ENCODE data around the gene CDK2. TPM values are rescaled to one million over a fixed set of nuclear protein-coding genes. Genes with fewer than 3 reads are reported as not detected.

Gene CDK2
- polyA plus RNA-seq, 4 donors, result 7.6 to 69.3 (median 15.3) TPM

DNA sequence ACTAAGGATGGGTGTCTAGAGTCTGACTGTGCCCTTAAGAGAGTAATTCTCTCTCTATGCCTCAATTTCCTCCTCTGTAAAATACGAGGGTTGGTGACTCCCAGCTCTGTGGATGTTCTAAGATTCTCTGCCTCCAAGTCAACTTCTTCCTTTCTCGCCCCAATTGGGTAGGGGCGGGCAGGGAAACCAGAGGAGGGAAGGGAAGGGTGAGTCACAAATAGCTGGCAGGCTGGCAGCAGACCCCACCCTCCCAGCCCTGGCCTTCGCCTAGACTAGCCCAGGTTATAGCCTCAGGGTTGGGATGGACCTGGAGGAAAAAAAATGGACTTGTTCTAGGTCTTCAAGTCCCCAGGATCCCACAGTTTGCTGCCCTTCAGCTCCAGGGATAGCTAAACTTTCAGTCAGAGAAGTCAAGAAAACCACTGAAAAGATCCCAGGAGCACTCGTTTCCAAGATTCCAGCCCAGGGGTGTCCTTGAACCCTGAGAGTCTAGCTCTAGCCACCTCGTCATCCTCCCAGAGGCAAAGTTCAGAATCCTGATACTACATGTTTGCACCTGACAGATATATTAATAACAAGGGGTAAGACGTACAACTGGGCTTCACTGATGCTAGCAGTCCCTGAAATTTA lies 33.3 kb upstream of the CDK2 start:
- Histone ChIP-seq H3K9me3 (ENCODE audit: control insufficient read depth in 2 of 2, insufficient read depth in 1 of 2, low read depth in 1 of 2, low read length in 1 of 2) (no peaks in the 10 kb centered on the region), H3K4me1 (ENCODE audit: control insufficient read depth in 3 of 3, insufficient read depth in 2 of 3, low read depth in 1 of 3, low read length in 2 of 3) (peaks cover 12 to 50% (median 14%) of the 10 kb centered on the region in 3 donors), H3K4me3 (ENCODE audit: low read depth in 1 of 3, low read length in 3 of 3) (peak overlapping the region in 2 of 3 donors; percentile 27 to 91), H3K27ac (ENCODE audit: low read depth in 1 of 3, low read length in 2 of 3) (peak overlapping the region in 2 of 3 donors; percentile 58 to 98), H3K36me3 (ENCODE audit: control insufficient read depth in 3 of 3, insufficient read depth in 2 of 3, low read depth in 1 of 3, low read length in 3 of 3) (peaks cover under 1 to 4% (median 2%) of the 10 kb centered on the region in 3 donors), H3K27me3 (ENCODE audit: control insufficient read depth in 3 of 3, insufficient read depth in 3 of 3, low read length in 3 of 3) (peaks cover 0 to 21% (median 0%) of the 10 kb centered on the region in 3 donors)
- WGBS, 3 donors, result 15 to 49% (median 33%) methylated on average over 7 of the region's 7 CpGs
- FAIRE-seq (no peak), DNase-seq (peak; percentile 25 to 91)

DNA sequence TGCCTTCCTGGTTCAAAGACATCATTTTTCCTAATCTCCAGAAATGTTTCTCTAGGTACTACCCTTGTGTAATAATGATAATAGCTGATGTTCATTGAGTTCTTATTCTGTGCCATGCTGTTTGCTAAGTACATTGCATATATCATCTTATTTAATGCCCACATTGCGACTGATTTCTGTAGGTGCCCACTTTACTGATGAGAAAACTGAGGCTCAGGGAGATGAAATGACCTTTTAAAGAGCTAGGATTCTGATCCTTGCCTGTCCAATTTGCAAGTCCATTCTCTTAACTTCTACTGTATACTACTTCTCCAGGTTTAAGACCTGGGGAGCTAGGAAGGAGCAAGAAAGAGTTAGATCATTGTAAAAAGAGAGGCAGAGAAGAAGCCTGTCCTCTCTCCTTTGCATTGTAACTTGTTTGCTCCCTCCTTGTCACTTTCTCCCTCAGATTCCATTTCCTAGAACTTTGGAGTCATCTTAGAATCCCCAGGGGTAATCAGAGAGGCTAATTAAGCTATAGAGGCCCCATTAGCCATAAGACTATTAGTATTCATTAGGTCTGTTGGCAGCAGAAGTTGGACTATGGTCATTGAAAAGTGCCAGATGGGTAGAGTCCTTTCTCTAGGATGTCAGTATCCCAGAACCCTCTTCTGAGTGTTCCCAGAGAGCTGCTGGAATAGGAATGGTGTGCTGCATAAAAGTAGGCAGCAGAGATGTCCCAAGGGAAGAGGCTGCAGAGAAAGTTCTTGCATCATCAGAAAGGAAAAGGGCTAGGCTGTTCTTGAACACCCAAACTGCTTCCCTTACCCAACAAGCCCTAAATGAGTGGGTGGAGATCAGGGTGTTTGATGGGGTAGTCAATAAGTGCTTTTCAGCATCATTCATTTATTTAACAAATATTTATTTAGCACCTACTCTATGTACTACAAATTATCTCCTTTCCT lies 32.6 kb upstream of the CDK2 start:
- peak overlapping the region in 2 of 3 donors; percentile 58 to 98 for H3K27ac ChIP-seq (ENCODE audit: low read depth in 1 of 3, low read length in 2 of 3)
- 79 to 94% (median 88%) methylated on average over 1 of the region's 1 CpG for WGBS, 3 donors
- H3K4me3 ChIP-seq (ENCODE audit: low read depth in 1 of 3, low read length in 3 of 3), result peak overlapping the region in 1 of 3 donors; percentile 91
- FAIRE-seq, result no peak
- peaks cover 4 to 11% (median 5%) of the 10 kb centered on the region in 3 donors for H3K36me3 ChIP-seq (ENCODE audit: control insufficient read depth in 3 of 3, insufficient read depth in 2 of 3, low read depth in 1 of 3, low read length in 3 of 3)
- H3K9me3 ChIP-seq (ENCODE audit: control insufficient read depth in 2 of 2, insufficient read depth in 1 of 2, low read depth in 1 of 2, low read length in 1 of 2), result no peaks in the 10 kb centered on the region
- H3K27me3 ChIP-seq (ENCODE audit: control insufficient read depth in 3 of 3, insufficient read depth in 3 of 3, low read length in 3 of 3), result peaks cover 0 to 21% (median 0%) of the 10 kb centered on the region in 3 donors
- DNase-seq, result peak; percentile 53 to 88
- H3K4me1 ChIP-seq (ENCODE audit: control insufficient read depth in 3 of 3, insufficient read depth in 2 of 3, low read depth in 1 of 3, low read length in 2 of 3), result peaks cover 12 to 45% (median 14%) of the 10 kb centered on the region in 3 donors

DNA sequence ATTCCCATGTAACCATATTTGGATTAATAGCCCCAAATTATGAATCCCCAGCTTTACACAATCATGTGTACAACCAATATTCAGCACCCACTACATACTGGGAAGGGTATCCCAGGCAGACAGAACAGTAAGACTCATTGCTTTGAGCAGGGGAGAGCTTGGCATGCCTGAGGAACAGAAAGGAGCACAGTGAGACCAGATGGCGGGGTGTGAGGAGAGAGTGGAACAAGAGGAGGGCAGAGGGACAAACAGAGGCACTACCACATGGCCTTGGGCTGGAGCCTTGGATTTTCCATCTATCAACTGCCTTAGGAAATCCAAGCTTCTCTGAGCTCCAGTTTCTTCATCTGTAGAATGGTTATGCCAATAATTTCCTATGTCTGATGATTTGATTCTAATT lies 31.9 kb upstream of the CDK2 start:
- FAIRE-seq, result no peak
- Histone ChIP-seq H3K36me3 (ENCODE audit: control insufficient read depth in 3 of 3, insufficient read depth in 2 of 3, low read depth in 1 of 3, low read length in 3 of 3) (peaks cover 4 to 14% (median 9%) of the 10 kb centered on the region in 3 donors), H3K4me3 (ENCODE audit: low read depth in 1 of 3, low read length in 3 of 3) (no peak overlapping the region), H3K9me3 (ENCODE audit: control insufficient read depth in 2 of 2, insufficient read depth in 1 of 2, low read depth in 1 of 2, low read length in 1 of 2) (no peaks in the 10 kb centered on the region), H3K27ac (ENCODE audit: low read depth in 1 of 3, low read length in 2 of 3) (no peak overlapping the region), H3K27me3 (ENCODE audit: control insufficient read depth in 3 of 3, insufficient read depth in 3 of 3, low read length in 3 of 3) (peaks cover 0 to 21% (median 0%) of the 10 kb centered on the region in 3 donors), H3K4me1 (ENCODE audit: control insufficient read depth in 3 of 3, insufficient read depth in 2 of 3, low read depth in 1 of 3, low read length in 2 of 3) (peaks cover 8 to 38% (median 14%) of the 10 kb centered on the region in 3 donors)
- no peak for DNase-seq
- 88 to 100% (median 96%) methylated on average over 1 of the region's 1 CpG for WGBS, 3 donors

DNA sequence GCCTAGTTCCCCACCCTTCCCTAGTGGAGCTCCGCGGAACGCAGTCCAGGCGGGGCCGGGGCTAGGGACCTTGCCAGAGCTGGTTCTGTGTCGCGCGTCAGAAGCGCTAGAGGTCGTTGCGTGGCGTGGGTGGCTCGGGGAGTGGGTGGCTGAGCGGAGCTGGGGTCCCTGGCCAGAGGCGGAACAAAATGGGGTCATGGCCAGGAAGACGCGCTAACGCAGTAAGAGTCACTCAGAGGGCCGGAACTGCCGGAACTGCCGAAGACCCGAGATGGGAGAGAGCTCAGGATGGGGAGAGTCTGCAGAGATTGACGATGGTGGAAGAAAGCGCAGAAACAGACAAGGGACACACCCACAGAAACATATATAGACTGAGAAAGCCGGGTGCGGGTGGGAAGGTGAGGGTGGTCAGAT lies 30.9 kb upstream of the CDK2 start:
- Histone ChIP-seq H3K27me3 (ENCODE audit: control insufficient read depth in 3 of 3, insufficient read depth in 3 of 3, low read length in 3 of 3) (peaks cover 0 to 21% (median 0%) of the 10 kb centered on the region in 3 donors), H3K36me3 (ENCODE audit: control insufficient read depth in 3 of 3, insufficient read depth in 2 of 3, low read depth in 1 of 3, low read length in 3 of 3) (peaks cover 4 to 14% (median 14%) of the 10 kb centered on the region in 3 donors), H3K9me3 (ENCODE audit: control insufficient read depth in 2 of 2, insufficient read depth in 1 of 2, low read depth in 1 of 2, low read length in 1 of 2) (no peaks in the 10 kb centered on the region), H3K4me1 (ENCODE audit: control insufficient read depth in 3 of 3, insufficient read depth in 2 of 3, low read depth in 1 of 3, low read length in 2 of 3) (peaks cover 8 to 37% (median 13%) of the 10 kb centered on the region in 3 donors), H3K27ac (ENCODE audit: low read depth in 1 of 3, low read length in 2 of 3) (peak overlapping the region in 2 of 3 donors; percentile 51 to 67), H3K4me3 (ENCODE audit: low read depth in 1 of 3, low read length in 3 of 3) (peak overlapping the region in 1 of 3 donors; percentile 13)
- no peak for FAIRE-seq
- DNase-seq, result peak in 1 of 2 donors; percentile 31
- WGBS, 3 donors, result 54 to 90% (median 79%) methylated on average over 26 of the region's 26 CpGs

DNA sequence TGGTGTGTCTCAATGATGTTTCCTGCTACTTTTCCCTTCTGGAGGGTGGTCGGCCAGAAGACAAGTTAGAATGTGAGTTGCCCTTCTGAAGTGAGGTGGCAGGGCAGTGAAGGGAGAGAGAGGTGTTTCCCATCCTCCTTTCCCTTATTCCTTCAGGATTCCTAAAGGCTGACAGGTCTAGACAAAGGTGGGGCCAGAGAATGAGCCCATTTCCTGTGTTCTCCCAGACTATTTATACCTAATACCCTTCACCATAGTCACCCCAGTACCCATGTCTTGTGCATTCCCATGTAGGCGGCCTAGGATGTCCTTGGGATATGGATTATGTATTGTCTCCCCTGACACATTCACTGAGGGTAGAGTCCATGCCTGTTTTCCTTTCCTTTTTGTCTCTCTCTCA lies 28.6 kb upstream of the CDK2 start:
- Histone ChIP-seq H3K9me3 (ENCODE audit: control insufficient read depth in 2 of 2, insufficient read depth in 1 of 2, low read depth in 1 of 2, low read length in 1 of 2) (no peaks in the 10 kb centered on the region), H3K27ac (ENCODE audit: low read depth in 1 of 3, low read length in 2 of 3) (peak overlapping the region in 1 of 3 donors; percentile 44), H3K27me3 (ENCODE audit: control insufficient read depth in 3 of 3, insufficient read depth in 3 of 3, low read length in 3 of 3) (peaks cover 0 to 21% (median 0%) of the 10 kb centered on the region in 3 donors), H3K4me3 (ENCODE audit: low read depth in 1 of 3, low read length in 3 of 3) (no peak overlapping the region), H3K36me3 (ENCODE audit: control insufficient read depth in 3 of 3, insufficient read depth in 2 of 3, low read depth in 1 of 3, low read length in 3 of 3) (peaks cover 4 to 22% (median 19%) of the 10 kb centered on the region in 3 donors), H3K4me1 (ENCODE audit: control insufficient read depth in 3 of 3, insufficient read depth in 2 of 3, low read depth in 1 of 3, low read length in 2 of 3) (peaks cover 7 to 22% (median 8%) of the 10 kb centered on the region in 3 donors)
- 85 to 90% (median 87%) methylated on average over 2 of the region's 2 CpGs for WGBS, 3 donors
- no peak for DNase-seq
- FAIRE-seq, result no peak

DNA sequence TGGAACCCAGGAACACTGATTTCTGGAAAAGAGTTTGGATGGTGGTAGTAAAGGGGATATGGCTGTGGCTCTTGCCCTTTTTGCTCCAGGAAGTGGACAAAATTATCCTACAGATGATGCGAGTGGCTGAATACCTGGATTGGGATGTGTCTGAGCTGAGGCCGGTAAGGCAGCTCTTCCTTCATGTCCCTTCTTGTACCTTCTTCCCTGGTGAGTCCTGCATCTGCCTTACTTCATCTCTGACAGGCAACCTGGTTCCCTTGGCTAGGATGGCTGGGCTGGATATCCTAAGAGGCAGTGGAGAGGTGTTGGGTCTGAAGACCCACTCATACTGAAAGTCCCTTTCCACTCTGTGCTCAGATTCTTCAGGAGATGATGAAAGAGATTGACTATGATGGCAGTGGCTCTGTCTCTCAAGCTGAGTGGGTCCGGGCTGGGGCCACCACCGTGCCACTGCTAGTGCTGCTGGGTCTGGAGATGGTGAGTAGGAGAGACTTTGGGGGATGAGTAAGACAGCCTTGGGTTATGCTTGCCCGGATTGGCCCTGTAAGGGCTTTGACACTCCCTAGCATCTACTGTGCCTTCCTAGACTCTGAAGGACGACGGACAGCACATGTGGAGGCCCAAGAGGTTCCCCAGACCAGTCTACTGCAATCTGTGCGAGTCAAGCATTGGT lies 27.7 kb upstream of the CDK2 start:
- Histone ChIP-seq H3K4me1 (ENCODE audit: control insufficient read depth in 3 of 3, insufficient read depth in 2 of 3, low read depth in 1 of 3, low read length in 2 of 3) (peaks cover 2 to 13% (median 8%) of the 10 kb centered on the region in 3 donors), H3K27ac (ENCODE audit: low read depth in 1 of 3, low read length in 2 of 3) (peak overlapping the region in 1 of 3 donors; percentile 73), H3K36me3 (ENCODE audit: control insufficient read depth in 3 of 3, insufficient read depth in 2 of 3, low read depth in 1 of 3, low read length in 3 of 3) (peaks cover 7 to 24% (median 21%) of the 10 kb centered on the region in 3 donors), H3K9me3 (ENCODE audit: control insufficient read depth in 2 of 2, insufficient read depth in 1 of 2, low read depth in 1 of 2, low read length in 1 of 2) (no peaks in the 10 kb centered on the region), H3K4me3 (ENCODE audit: low read depth in 1 of 3, low read length in 3 of 3) (no peak overlapping the region), H3K27me3 (ENCODE audit: control insufficient read depth in 3 of 3, insufficient read depth in 3 of 3, low read length in 3 of 3) (peaks cover 0 to 21% (median 0%) of the 10 kb centered on the region in 3 donors)
- 92 to 95% (median 93%) methylated on average over 8 of the region's 8 CpGs for WGBS, 3 donors
- no peak for DNase-seq
- FAIRE-seq, result no peak

DNA sequence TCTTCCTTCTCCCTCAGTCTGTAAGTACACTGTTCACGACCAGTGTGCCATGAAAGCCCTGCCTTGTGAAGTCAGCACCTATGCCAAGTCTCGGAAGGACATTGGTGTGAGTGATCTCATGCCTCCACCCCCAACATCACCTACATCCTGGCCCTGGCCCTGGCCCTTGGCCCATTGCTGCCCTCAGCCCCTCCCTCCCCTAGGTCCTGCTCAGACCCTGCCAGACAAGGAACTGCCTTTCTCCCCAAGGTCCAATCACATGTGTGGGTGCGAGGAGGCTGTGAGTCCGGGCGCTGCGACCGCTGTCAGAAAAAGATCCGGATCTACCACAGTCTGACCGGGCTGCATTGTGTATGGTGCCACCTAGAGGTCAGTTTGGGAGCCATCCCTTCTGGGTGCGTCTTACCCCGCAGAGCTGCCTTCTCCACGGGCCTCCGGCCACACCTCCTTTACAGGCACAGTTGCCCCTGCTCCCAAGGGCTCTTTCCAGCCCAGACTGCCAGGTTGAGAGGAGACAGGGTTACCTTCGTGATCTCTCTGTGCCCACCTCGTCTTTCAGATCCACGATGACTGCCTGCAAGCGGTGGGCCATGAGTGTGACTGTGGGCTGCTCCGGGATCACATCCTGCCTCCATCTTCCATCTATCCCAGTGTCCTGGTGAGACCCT lies 26.4 kb upstream of the CDK2 start:
- peaks cover 8 to 27% (median 24%) of the 10 kb centered on the region in 3 donors for H3K36me3 ChIP-seq (ENCODE audit: control insufficient read depth in 3 of 3, insufficient read depth in 2 of 3, low read depth in 1 of 3, low read length in 3 of 3)
- H3K27me3 ChIP-seq (ENCODE audit: control insufficient read depth in 3 of 3, insufficient read depth in 3 of 3, low read length in 3 of 3), result peaks cover 0 to 17% (median 0%) of the 10 kb centered on the region in 3 donors
- peak; percentile 93 for DNase-seq
- no peaks in the 10 kb centered on the region for H3K9me3 ChIP-seq (ENCODE audit: control insufficient read depth in 2 of 2, insufficient read depth in 1 of 2, low read depth in 1 of 2, low read length in 1 of 2)
- WGBS, 3 donors, result 12 to 17% (median 14%) methylated on average over 18 of the region's 18 CpGs
- H3K4me3 ChIP-seq (ENCODE audit: low read depth in 1 of 3, low read length in 3 of 3), result no peak overlapping the region
- peak overlapping the region in 2 of 3 donors; percentile 43 to 73 for H3K27ac ChIP-seq (ENCODE audit: low read depth in 1 of 3, low read length in 2 of 3)
- H3K4me1 ChIP-seq (ENCODE audit: control insufficient read depth in 3 of 3, insufficient read depth in 2 of 3, low read depth in 1 of 3, low read length in 2 of 3), result peaks cover 0 to 11% (median 4%) of the 10 kb centered on the region in 3 donors
- no peak for FAIRE-seq

All from small intestine (tissue), 7 donors.